Measurements from ENCODE around the gene FRMD5. TPM values are rescaled to one million over a fixed set of nuclear protein-coding genes. Genes with fewer than 3 reads are reported as not detected.

The FRMD5 gene
- total RNA-seq, 1 donor from 2014 or later, result not detected

DNA sequence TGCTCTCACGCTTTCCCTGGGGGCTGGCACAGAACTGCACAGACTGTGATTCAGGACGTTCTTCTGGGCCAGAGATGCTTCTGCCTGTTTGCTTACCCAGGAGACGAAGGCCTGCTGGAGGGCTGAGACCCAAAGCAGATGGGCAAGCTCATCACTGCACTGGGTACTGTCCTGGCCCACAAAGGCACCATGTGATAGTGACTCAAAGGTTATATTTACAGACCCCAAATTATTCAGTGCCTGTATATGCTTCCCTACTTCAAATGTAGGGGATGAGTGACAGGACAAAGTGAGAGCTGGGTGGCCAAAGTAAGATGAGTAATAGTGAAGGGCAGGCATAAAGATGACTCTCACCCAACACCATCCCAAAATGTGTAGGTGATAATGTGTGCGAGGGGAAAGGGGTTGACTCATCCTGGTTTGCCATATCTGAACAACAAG lies 240.9 kb downstream of the FRMD5 start:
- intact Hi-C loops (cut with DNase I), result no loop called here

DNA sequence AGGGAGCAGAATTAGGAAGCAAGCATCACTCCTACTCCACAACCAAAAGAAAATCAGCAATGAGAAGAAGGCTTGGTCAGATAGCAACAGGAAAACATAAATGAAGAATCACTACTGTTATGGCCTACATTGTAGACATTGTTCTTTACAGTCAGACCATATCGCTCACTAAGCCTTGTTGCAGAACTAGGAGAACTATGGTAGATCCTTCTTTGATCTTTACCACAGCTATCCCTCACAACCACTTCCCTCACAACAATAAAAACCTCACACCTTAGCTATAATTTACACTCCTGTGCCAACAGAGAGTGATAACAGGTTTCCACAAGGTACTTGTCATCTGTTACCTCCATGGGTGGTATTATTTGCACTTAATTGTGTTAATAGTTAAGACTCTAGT lies 241.7 kb downstream of the FRMD5 start:
- Histone ChIP-seq H3K4me1 (no peaks in the 10 kb centered on the region), H3K27me3 (no peaks in the 10 kb centered on the region), H3K36me3 (no peaks in the 10 kb centered on the region), H3K9me3 (no peaks in the 10 kb centered on the region), H3K27ac (no peak overlapping the region), H3K4me3 (no peak overlapping the region)
- no peak for DNase-seq (ENCODE audit: low spot score in 2 of 2)
- TF ChIP-seq, protein P1, sequence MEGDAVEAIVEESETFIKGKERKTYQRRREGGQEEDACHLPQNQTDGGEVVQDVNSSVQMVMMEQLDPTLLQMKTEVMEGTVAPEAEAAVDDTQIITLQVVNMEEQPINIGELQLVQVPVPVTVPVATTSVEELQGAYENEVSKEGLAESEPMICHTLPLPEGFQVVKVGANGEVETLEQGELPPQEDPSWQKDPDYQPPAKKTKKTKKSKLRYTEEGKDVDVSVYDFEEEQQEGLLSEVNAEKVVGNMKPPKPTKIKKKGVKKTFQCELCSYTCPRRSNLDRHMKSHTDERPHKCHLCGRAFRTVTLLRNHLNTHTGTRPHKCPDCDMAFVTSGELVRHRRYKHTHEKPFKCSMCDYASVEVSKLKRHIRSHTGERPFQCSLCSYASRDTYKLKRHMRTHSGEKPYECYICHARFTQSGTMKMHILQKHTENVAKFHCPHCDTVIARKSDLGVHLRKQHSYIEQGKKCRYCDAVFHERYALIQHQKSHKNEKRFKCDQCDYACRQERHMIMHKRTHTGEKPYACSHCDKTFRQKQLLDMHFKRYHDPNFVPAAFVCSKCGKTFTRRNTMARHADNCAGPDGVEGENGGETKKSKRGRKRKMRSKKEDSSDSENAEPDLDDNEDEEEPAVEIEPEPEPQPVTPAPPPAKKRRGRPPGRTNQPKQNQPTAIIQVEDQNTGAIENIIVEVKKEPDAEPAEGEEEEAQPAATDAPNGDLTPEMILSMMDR (IDR thresholded peaks at IDR 0.05), result no peak
- intact Hi-C loops (cut with DNase I), result no loop called here

More for the DNA sequence above, 240.9 kb downstream of the FRMD5 start:
- TF ChIP-seq, protein P1 (IDR thresholded peaks at IDR 0.05), result no peak
- Histone ChIP-seq H3K27me3 (no peaks in the 10 kb centered on the region), H3K4me1 (no peaks in the 10 kb centered on the region), H3K4me3 (no peak overlapping the region), H3K27ac (no peak overlapping the region), H3K36me3 (no peaks in the 10 kb centered on the region), H3K9me3 (no peaks in the 10 kb centered on the region)
- DNase-seq (ENCODE audit: low spot score in 2 of 2), result no peak

DNA sequence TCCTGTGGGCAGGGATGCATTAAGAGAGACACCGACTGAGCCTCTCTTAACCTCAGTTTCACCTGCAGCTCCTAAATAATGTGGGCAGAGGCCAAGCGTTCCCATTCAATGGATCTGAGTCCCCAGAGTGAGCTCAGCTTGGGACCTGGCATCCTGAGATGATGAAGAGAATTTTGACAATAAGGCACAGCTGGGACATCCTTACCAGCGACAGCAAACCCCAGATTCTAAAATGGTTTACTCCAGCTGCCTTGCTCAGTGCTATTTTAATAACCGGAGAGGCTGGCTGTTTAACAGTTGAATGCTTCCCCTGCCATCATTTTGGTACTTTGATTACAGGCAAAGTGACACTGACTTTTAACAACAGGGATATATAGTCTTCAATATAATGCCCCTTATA lies 244.5 kb downstream of the FRMD5 start:
- intact Hi-C loops (cut with DNase I), result no loop called here
- Histone ChIP-seq H3K27me3 (no peaks in the 10 kb centered on the region), H3K27ac (no peak overlapping the region), H3K36me3 (no peaks in the 10 kb centered on the region), H3K9me3 (no peaks in the 10 kb centered on the region), H3K4me3 (no peak overlapping the region), H3K4me1 (no peaks in the 10 kb centered on the region)
- DNase-seq (ENCODE audit: low spot score in 2 of 2), result no peak
- TF ChIP-seq, protein P1 (IDR thresholded peaks at IDR 0.05), result no peak

DNA sequence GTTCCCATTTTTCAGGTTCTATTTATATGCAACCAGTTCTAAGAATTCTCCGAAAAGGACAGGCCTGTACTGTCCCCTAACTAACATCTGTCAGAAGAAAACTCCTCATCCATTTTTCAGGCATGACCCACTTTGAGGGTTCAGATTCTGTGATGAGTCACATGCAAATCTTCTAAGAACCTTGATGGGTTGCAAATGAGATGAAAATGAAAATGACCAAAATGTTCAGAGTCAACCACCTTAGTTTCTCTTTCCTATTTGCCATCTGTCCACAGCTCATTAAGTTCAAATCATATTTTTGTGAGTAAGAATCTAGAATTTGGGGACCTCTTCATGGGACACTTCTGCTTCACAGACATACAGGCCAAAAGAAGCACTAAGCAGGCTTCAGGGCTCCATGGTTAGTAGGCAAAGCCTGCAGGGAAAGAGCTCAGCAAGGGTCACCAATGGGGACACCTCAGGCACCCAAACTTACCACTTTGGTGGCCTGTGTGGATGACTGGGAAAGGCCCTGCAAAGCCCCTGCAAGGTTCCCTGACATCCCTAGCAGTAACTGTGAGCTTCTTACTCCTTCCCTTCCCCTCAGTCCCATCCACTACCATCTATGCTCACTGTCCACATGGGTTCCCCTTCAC lies 246.3 kb downstream of the FRMD5 start:
- intact Hi-C loops (cut with DNase I), result no loop called here
- no peaks in the 10 kb centered on the region for H3K9me3 ChIP-seq
- H3K4me1 ChIP-seq, result no peaks in the 10 kb centered on the region
- TF ChIP-seq, protein P1 (IDR thresholded peaks at IDR 0.05), result no peak
- no peaks in the 10 kb centered on the region for H3K27me3 ChIP-seq
- no peak overlapping the region for H3K4me3 ChIP-seq
- no peak overlapping the region for H3K27ac ChIP-seq
- H3K36me3 ChIP-seq, result no peaks in the 10 kb centered on the region
- no peak for DNase-seq (ENCODE audit: low spot score in 2 of 2)

DNA sequence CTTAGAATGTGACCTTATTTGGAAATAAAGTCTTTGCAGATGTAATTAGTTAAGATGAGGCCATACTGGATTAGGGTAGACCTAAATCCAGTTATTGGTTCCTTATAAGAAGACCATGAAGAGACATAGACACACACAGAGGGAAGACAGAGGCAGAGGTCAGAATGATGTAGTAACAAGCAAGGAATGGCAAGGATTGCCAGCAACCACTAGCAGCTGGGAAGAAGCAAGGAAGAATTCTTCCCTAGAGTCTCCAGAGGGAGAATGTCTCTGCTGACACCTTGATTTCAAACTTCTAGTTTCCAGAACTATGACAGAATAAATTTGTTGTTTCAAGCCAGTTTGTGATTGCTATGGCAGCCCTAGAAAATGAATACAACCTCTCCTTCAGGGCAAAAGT lies 251.6 kb downstream of the FRMD5 start:
- Histone ChIP-seq H3K27ac (no peak overlapping the region), H3K4me3 (no peak overlapping the region), H3K9me3 (no peaks in the 10 kb centered on the region), H3K4me1 (no peaks in the 10 kb centered on the region), H3K36me3 (no peaks in the 10 kb centered on the region), H3K27me3 (no peaks in the 10 kb centered on the region)
- intact Hi-C loops (cut with DNase I), result no loop called here
- TF ChIP-seq, protein P1 (IDR thresholded peaks at IDR 0.05), result no peak
- DNase-seq (ENCODE audit: low spot score in 2 of 2), result no peak

DNA sequence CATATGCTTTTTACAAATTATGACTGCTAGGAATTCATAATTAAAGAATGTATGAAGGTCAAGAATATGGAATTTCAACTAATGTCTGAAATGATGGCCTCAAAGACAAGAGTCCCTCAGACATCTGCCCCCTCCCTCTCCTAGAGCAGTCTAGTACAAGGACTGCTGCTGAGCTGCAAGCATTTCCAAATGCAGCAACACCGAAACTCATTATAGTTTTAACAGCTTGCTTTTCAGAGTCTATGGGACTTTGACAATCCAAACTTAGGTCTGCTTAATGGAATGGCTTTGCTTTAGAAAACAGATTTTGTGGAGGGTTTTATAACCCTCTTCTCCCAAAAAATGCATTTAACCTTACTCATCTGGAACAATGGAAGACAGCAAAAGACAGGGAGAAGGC lies 252.9 kb downstream of the FRMD5 start:
- H3K4me3 ChIP-seq, result no peak overlapping the region
- TF ChIP-seq, protein P1 (IDR thresholded peaks at IDR 0.05), result no peak
- H3K27me3 ChIP-seq, result no peaks in the 10 kb centered on the region
- H3K9me3 ChIP-seq, result no peaks in the 10 kb centered on the region
- H3K36me3 ChIP-seq, result no peaks in the 10 kb centered on the region
- H3K27ac ChIP-seq, result no peak overlapping the region
- no peak for DNase-seq (ENCODE audit: low spot score in 2 of 2)
- intact Hi-C loops (cut with DNase I), result no loop called here
- H3K4me1 ChIP-seq, result no peaks in the 10 kb centered on the region

All from ascending aorta (tissue), 2 donors.